CD4-positive, CD25-positive, alpha-beta regulatory T cell (primary cell): Measurements from ENCODE around the gene SKOR1. TPM values are rescaled to one million over a fixed set of nuclear protein-coding genes. Genes with fewer than 3 reads are reported as not detected.

Source experiments
- ATAC-seq, 2 donors: fragments of 150-1000 bp; cut with Tn5 transposase; one replicate each; pipeline ENCODE4 v1.10.0; 2021; ENCODE audit warnings: low read depth in 2 of 2, moderate number of reproducible peaks in 2 of 2, moderate library complexity in 1 of 2
- DNase-seq, 3 donors: peaks; one replicate each; pipeline versions ENCODE4 v3.0.0 to v3.0.0-alpha.2; 2012 to 2022; ENCODE audit warnings: mixed read lengths in 1 of 3
- H3K27ac ChIP-seq: one replicate; pipeline ENCODE4 v1.7.0; 2013; ENCODE audit warnings: mild to moderate bottlenecking, low read length; ENCODE audit not compliant: insufficient read depth, poor library complexity, severe bottlenecking
- H3K27me3 ChIP-seq: one replicate; pipeline ENCODE4 v1.7.0; 2013; ENCODE audit warnings: low read length; ENCODE audit not compliant: control insufficient read depth, insufficient read depth
- H3K36me3 ChIP-seq: one replicate; pipeline ENCODE4 v1.7.0; 2013; ENCODE audit warnings: mild to moderate bottlenecking, low read length, moderate library complexity; ENCODE audit not compliant: control insufficient read depth, insufficient read depth
- H3K4me1 ChIP-seq: 2 replicates; pipeline ENCODE4 v1.7.0; 2013; ENCODE audit warnings: mild to moderate bottlenecking, low read length; ENCODE audit not compliant: insufficient read depth, control insufficient read depth, poor library complexity, severe bottlenecking
- H3K4me3 ChIP-seq: one replicate; pipeline ENCODE4 v1.7.0; 2013; ENCODE audit warnings: low read depth, mild to moderate bottlenecking, low read length, moderate library complexity
- H3K9me3 ChIP-seq, 2 experiments: 1 replicate in 1 of 2; 2 replicates in 1 of 2; pipeline ENCODE4 v1.7.0; 2013; ENCODE audit warnings: low read length in 2 of 2, mild to moderate bottlenecking in 1 of 2, moderate library complexity in 1 of 2; ENCODE audit not compliant: control insufficient read depth in 2 of 2
- H3K27ac Mint-ChIP-seq, 3 donors: one replicate each; pipeline ENCODE4 v1.8.0; 2020 to 2022; ENCODE audit warnings: mild to moderate bottlenecking in 3 of 3, mixed read lengths in 3 of 3, moderate library complexity in 2 of 3
- H3K27me3 Mint-ChIP-seq: one replicate; pipeline ENCODE4 v1.8.0; 2022; ENCODE audit warnings: mild to moderate bottlenecking, mixed read lengths
- H3K36me3 Mint-ChIP-seq: one replicate; pipeline ENCODE4 v1.8.0; 2020; ENCODE audit warnings: mixed read lengths
- H3K4me1 Mint-ChIP-seq, 4 donors: one replicate each; pipeline ENCODE4 v1.8.0; 2020 to 2022; ENCODE audit warnings: mixed read lengths in 4 of 4, mild to moderate bottlenecking in 1 of 4
- H3K4me3 Mint-ChIP-seq, 4 donors: one replicate each; pipeline ENCODE4 v1.8.0; 2020 to 2022; ENCODE audit warnings: mild to moderate bottlenecking in 4 of 4, mixed read lengths in 4 of 4, moderate library complexity in 3 of 4
- H3K9me3 Mint-ChIP-seq, 7 donors: one replicate each; pipeline ENCODE4 v1.8.0; 2020 to 2022; ENCODE audit warnings: mixed read lengths in 7 of 7, mild to moderate bottlenecking in 3 of 7, moderate library complexity in 2 of 7
- polyA plus RNA-seq, 4 donors: library from polyadenylated mRNA; unstranded; fragments of 300-500 nt; fragmentation: Illumina TruSeq; gene quantifications; one replicate each; pipeline ENCODE4 v1.2.3, GENCODE V29; 2021
- total RNA-seq: library from RNA; stranded (reverse); gene quantifications from one replicate; pipeline ENCODE4 v1.2.3, GENCODE V29; 2022

The SKOR1 gene
- total and polyA plus RNA-seq, 5 donors from 2014 or later = 2.5 TPM; not detected in 4

GRCh38 chr15:67839499-67839928, 14.2 kb downstream of the SKOR1 start:
- peaks cover 7 to 44% (median 17%) of the 10 kb centered on the region in 4 donors for H3K4me1 Mint-ChIP-seq
- peaks cover 5% of the 10 kb centered on the region for H3K36me3 Mint-ChIP-seq
- Histone ChIP-seq H3K9me3 (no peaks in the 10 kb centered on the region), H3K4me1 (peaks cover 39% of the 10 kb centered on the region), H3K27me3 (peaks cover 2% of the 10 kb centered on the region), H3K27ac (peak overlapping the region; percentile 93), H3K36me3 (no peaks in the 10 kb centered on the region), H3K4me3 (peak overlapping the region; percentile 98)
- peak in 2 of 3 donors; percentile 24 to 65 for DNase-seq
- ATAC-seq = peak; percentile 28 to 29
- peak overlapping the region; percentile 94 to 99 (median 97) for H3K27ac Mint-ChIP-seq
- H3K9me3 Mint-ChIP-seq = peaks cover 0 to 5% (median 0%) of the 10 kb centered on the region in 7 donors
- H3K4me3 Mint-ChIP-seq = peak overlapping the region; percentile 93 to 99 (median 96)
- peaks cover 56% of the 10 kb centered on the region for H3K27me3 Mint-ChIP-seq

DNA sequence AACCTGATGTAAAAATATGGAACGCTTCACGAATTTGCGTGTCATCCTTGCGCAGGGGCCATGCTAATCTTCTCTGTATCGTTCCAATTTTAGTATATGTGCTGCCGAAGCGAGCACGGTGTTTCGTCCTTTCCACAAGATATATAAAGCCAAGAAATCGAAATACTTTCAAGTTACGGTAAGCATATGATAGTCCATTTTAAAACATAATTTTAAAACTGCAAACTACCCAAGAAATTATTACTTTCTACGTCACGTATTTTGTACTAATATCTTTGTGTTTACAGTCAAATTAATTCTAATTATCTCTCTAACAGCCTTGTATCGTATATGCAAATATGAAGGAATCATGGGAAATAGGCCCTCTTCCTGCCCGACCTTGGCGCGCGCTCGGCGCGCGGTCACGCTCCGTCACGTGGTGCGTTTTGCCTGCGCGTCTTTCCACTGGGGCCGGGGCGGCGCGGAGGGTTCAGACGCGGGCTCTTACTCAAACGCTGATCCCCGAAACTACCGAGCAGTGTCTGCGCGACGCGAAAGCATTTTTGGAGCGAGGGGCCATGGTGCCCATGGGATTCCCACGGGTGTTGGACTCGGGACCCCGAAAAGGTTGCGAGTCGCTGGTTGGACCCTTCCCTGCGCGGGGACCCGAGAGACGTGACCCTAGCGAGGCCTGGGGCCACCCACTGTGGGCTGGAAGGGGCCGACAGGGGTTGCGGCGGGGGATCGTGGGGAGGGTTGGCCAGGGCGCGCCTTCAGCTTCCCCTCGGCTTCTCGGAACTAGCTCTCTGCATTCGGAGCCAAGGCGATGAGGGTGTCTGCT, 14.8 kb downstream of the SKOR1 start, which contains the start of gene RNU6-1:
RNU6-1 (minus strand) TSS at position 117 of the 820 bp plus-strand sequence.
- H3K4me3 ChIP-seq = peak within 1 kb of the TSS; percentile 98

GRCh38 chr15:67840749-67841512, 15.6 kb downstream of the SKOR1 start:
- peaks cover 7 to 33% (median 17%) of the 10 kb centered on the region in 4 donors for H3K4me1 Mint-ChIP-seq
- H3K27ac Mint-ChIP-seq = peak overlapping the region; percentile 94 to 99 (median 97)
- peak overlapping the region; percentile 93 for H3K27ac ChIP-seq
- H3K36me3 ChIP-seq = no peaks in the 10 kb centered on the region
- H3K4me3 Mint-ChIP-seq = peak overlapping the region; percentile 93 to 99 (median 96)
- H3K4me3 ChIP-seq = peak overlapping the region; percentile 98
- peaks cover 0 to 5% (median 0%) of the 10 kb centered on the region in 7 donors for H3K9me3 Mint-ChIP-seq
- DNase-seq = peak in 1 of 3 donors; percentile 8
- no peaks in the 10 kb centered on the region for H3K27me3 ChIP-seq
- peaks cover 5% of the 10 kb centered on the region for H3K36me3 Mint-ChIP-seq
- no peak for ATAC-seq
- peaks cover 41% of the 10 kb centered on the region for H3K27me3 Mint-ChIP-seq
- no peaks in the 10 kb centered on the region for H3K9me3 ChIP-seq
- peaks cover 25% of the 10 kb centered on the region for H3K4me1 ChIP-seq

More for the DNA sequence above, 14.8 kb downstream of the SKOR1 start, which contains the start of gene RNU6-1:
- peak; percentile 93 to 98 (median 96) for DNase-seq
- no peaks in the 10 kb centered on the region for H3K36me3 ChIP-seq
- peaks cover 33% of the 10 kb centered on the region for H3K4me1 ChIP-seq
- peak; percentile 90 to 94 for ATAC-seq
- H3K27ac ChIP-seq = peak within 1 kb of the TSS; percentile 93
- Mint-ChIP-seq H3K36me3 (peaks cover 5% of the 10 kb centered on the region), H3K27ac (peak within 1 kb of the TSS; percentile 94 to 99 (median 97)), H3K4me3 (peak within 1 kb of the TSS; percentile 93 to 99 (median 96)), H3K9me3 (peaks cover 0 to 5% (median 0%) of the 10 kb centered on the region in 7 donors), H3K27me3 (peaks cover 49% of the 10 kb centered on the region), H3K4me1 (peaks cover 7 to 40% (median 17%) of the 10 kb centered on the region in 4 donors)
- H3K9me3 ChIP-seq = no peaks in the 10 kb centered on the region
- peaks cover 1% of the 10 kb centered on the region for H3K27me3 ChIP-seq

- no peaks in the 10 kb centered on the region for H3K36me3 ChIP-seq
- no peaks in the 10 kb centered on the region for H3K27me3 ChIP-seq
- peaks cover 36% of the 10 kb centered on the region for H3K27me3 Mint-ChIP-seq
- peaks cover 20% of the 10 kb centered on the region for H3K4me1 ChIP-seq
- H3K4me1 Mint-ChIP-seq = peaks cover 7 to 28% (median 15%) of the 10 kb centered on the region in 4 donors
- H3K36me3 Mint-ChIP-seq = peaks cover 5% of the 10 kb centered on the region
- peak overlapping the region; percentile 98 for H3K4me3 ChIP-seq
- H3K9me3 Mint-ChIP-seq = peaks cover 0 to 5% (median 0%) of the 10 kb centered on the region in 7 donors
- H3K27ac Mint-ChIP-seq = peak overlapping the region in 1 of 3 donors; percentile 94
- no peak for DNase-seq
- H3K27ac ChIP-seq = no peak overlapping the region
- H3K9me3 ChIP-seq = no peaks in the 10 kb centered on the region
- ATAC-seq = no peak
- H3K4me3 Mint-ChIP-seq = peak overlapping the region; percentile 93 to 99 (median 96)
These were observed 16.1 kb downstream of the SKOR1 start for GRCh38 chr15:67841513-67841762.

DNA sequence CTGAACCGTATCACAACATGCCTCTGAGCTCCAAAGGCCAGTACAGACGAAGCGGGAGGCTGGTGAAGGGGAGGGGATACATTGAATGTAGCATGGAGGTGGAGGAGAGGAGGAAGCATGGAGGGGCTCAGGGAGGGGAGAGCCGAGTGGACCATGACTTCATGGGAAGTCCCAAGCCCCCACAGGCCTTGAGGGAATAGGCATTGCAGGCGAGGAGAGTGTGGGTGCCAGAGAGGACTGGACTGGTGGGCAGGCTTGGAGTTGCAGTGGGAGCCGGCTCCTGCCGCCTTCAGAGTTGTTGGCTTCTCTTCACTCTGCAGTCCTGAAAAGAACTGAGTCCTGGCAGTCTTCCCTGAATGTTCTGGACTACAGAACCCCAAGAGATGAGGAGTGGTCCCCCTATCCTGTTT, 17.8 kb downstream of the SKOR1 start:
- Histone ChIP-seq H3K4me3 (no peak overlapping the region), H3K27ac (no peak overlapping the region), H3K36me3 (no peaks in the 10 kb centered on the region), H3K9me3 (no peaks in the 10 kb centered on the region), H3K4me1 (peaks cover 20% of the 10 kb centered on the region), H3K27me3 (no peaks in the 10 kb centered on the region)
- ATAC-seq (no peak), DNase-seq (no peak)
- H3K4me1 Mint-ChIP-seq = peaks cover 7 to 23% (median 13%) of the 10 kb centered on the region in 4 donors
- H3K27me3 Mint-ChIP-seq = peaks cover 37% of the 10 kb centered on the region
- peak overlapping the region in 2 of 4 donors; percentile 11 to 64 for H3K4me3 Mint-ChIP-seq
- H3K9me3 Mint-ChIP-seq = peaks cover 0 to 8% (median 0%) of the 10 kb centered on the region in 7 donors
- H3K27ac Mint-ChIP-seq = peak overlapping the region in 2 of 3 donors; percentile 22 to 56
- peaks cover 5% of the 10 kb centered on the region for H3K36me3 Mint-ChIP-seq

DNA sequence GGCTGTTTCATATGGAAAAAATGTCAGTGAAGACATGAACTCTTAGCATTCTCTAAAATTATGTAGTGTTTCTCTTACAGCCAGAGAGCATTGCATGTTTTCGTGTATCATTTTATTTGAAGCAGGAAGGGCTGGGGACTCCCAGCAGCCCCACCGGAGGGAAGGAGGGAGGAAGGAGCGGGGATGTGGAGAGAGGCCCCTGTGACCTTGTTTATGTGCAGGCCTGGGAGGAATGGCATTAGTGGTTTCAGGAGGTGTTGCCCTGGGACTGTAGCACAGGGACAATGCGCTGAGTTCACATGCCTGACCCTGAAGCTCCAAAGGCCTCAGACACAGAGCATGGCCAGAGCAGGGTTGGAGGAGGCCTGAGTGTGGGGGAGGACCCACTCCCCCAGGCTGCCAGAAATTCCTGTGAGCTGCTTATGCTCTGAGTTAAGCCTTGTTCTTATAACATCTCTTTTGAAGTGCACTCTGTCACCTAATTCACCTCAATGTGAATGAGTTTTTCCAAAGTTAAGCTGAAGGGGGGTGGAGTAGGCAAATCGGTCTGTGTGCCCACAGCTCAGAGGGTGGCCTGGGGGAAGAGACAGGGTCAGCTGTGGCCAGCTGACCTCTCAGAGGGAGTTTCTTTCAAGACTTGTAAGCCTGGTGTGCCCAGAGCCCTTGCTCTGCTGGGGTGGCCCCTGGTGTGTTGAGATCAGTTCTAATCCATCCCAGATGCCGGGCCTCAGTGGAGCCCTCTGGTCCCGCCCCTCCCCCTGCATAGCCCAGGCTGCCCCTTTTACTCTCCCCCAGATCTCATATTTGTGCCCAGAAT, 18.5 kb downstream of the SKOR1 start:
- Histone ChIP-seq H3K36me3 (no peaks in the 10 kb centered on the region), H3K4me1 (peaks cover 17% of the 10 kb centered on the region), H3K27me3 (no peaks in the 10 kb centered on the region), H3K9me3 (no peaks in the 10 kb centered on the region), H3K27ac (no peak overlapping the region), H3K4me3 (no peak overlapping the region)
- peak overlapping the region in 2 of 4 donors; percentile 34 to 64 for H3K4me3 Mint-ChIP-seq
- peak overlapping the region in 2 of 3 donors; percentile 4 to 22 for H3K27ac Mint-ChIP-seq
- H3K9me3 Mint-ChIP-seq = peaks cover 0 to 8% (median 0%) of the 10 kb centered on the region in 7 donors
- peaks cover 7 to 20% (median 13%) of the 10 kb centered on the region in 4 donors for H3K4me1 Mint-ChIP-seq
- no peak for ATAC-seq
- H3K36me3 Mint-ChIP-seq = peaks cover 5% of the 10 kb centered on the region
- H3K27me3 Mint-ChIP-seq = peaks cover 37% of the 10 kb centered on the region
- DNase-seq = no peak

- Histone ChIP-seq H3K4me3 (no peak overlapping the region), H3K36me3 (no peaks in the 10 kb centered on the region), H3K4me1 (peaks cover 6% of the 10 kb centered on the region), H3K27ac (no peak overlapping the region), H3K9me3 (peaks cover 3 to 4% of the 10 kb centered on the region in 2 experiments), H3K27me3 (peaks cover 8% of the 10 kb centered on the region)
- H3K36me3 Mint-ChIP-seq = no peaks in the 10 kb centered on the region
- H3K27ac Mint-ChIP-seq = no peak overlapping the region
- H3K4me1 Mint-ChIP-seq = peaks cover 0 to 8% (median 5%) of the 10 kb centered on the region in 4 donors
- ATAC-seq (no peak), DNase-seq (no peak)
- H3K27me3 Mint-ChIP-seq = peaks cover 38% of the 10 kb centered on the region
- H3K4me3 Mint-ChIP-seq = no peak overlapping the region
- H3K9me3 Mint-ChIP-seq = peaks cover 0 to 3% (median 0%) of the 10 kb centered on the region in 7 donors
These were observed 20.7 kb downstream of the SKOR1 start for GRCh38 chr15:67845974-67846373.
